ENCODE data around the gene ERCC6L2.

The ERCC6L2 gene

GRCh38 chr9:95862343-95862742 lies 13.1 kb upstream of the ERCC6L2 start:
- no peak for DNase-seq (ENCODE audit: low read depth)
- TF ChIP-seq, protein P1, sequence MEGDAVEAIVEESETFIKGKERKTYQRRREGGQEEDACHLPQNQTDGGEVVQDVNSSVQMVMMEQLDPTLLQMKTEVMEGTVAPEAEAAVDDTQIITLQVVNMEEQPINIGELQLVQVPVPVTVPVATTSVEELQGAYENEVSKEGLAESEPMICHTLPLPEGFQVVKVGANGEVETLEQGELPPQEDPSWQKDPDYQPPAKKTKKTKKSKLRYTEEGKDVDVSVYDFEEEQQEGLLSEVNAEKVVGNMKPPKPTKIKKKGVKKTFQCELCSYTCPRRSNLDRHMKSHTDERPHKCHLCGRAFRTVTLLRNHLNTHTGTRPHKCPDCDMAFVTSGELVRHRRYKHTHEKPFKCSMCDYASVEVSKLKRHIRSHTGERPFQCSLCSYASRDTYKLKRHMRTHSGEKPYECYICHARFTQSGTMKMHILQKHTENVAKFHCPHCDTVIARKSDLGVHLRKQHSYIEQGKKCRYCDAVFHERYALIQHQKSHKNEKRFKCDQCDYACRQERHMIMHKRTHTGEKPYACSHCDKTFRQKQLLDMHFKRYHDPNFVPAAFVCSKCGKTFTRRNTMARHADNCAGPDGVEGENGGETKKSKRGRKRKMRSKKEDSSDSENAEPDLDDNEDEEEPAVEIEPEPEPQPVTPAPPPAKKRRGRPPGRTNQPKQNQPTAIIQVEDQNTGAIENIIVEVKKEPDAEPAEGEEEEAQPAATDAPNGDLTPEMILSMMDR (conservative IDR thresholded peaks at IDR 0.05; ENCODE audit: low read depth, low read length) = no peak
- H3K4me3 ChIP-seq (ENCODE audit: low read depth, low read length) = no peak overlapping the region

GRCh38 chr9:95864852-95865580 lies 10.5 kb upstream of the ERCC6L2 start:
- TF ChIP-seq, protein P1 (conservative IDR thresholded peaks at IDR 0.05; ENCODE audit: low read depth, low read length) = no peak
- no peak overlapping the region for H3K4me3 ChIP-seq (ENCODE audit: low read depth, low read length)

GRCh38 chr9:95870352-95870751 lies 5.1 kb upstream of the ERCC6L2 start:
- DNase-seq (ENCODE audit: low read depth) = no peak
- no peak overlapping the region for H3K4me3 ChIP-seq (ENCODE audit: low read depth, low read length)
- TF ChIP-seq, protein P1 (conservative IDR thresholded peaks at IDR 0.05; ENCODE audit: low read depth, low read length) = no peak

More at GRCh38 chr9:95864852-95865580, 10.5 kb upstream of the ERCC6L2 start:
- no peak for DNase-seq (ENCODE audit: low read depth)

GRCh38 chr9:95870906-95871305 lies 4.6 kb upstream of the ERCC6L2 start:
- DNase-seq (ENCODE audit: low read depth) = no peak
- TF ChIP-seq, protein P1 (conservative IDR thresholded peaks at IDR 0.05; ENCODE audit: low read depth, low read length) = no peak
- no peak overlapping the region for H3K4me3 ChIP-seq (ENCODE audit: low read depth, low read length)

DNA sequence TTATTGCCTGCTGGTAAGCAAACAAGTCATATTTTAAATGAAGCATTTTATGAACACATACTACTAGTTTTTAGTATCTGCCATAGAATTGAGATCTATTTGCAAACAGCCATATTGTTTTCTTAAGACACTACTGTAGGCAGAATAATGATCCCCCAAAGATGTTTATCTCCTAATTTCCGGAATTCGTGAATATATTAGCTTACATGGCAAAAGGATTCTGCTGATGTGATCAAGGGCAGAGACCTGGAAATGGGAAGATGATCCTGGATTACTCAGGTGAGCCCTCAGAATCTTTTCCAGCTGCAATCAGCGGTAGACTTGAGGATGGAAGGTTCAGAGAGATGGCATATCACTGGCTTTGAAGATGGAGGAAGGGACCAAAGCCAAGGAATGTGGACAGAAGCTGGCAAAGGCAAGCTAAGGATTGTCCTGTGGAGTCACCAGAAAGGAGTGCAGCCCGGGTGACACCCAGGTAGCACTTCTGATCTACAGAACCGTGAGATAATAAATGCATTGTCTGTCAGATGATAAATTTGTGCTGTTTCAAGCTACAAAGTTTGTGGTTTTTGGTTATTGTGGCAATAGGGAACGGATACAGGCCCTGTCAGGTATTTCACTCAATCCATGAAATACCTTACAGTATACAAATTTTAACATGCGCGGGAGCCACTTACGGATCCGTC lies 1.0 kb upstream of the ERCC6L2 start:
- no peak for DNase-seq (ENCODE audit: low read depth)
- TF ChIP-seq, protein P1 (conservative IDR thresholded peaks at IDR 0.05; ENCODE audit: low read depth, low read length) = no peak
- no peak overlapping the region for H3K4me3 ChIP-seq (ENCODE audit: low read depth, low read length)

- DNase-seq (ENCODE audit: low read depth) = peak; percentile 50
- H3K4me3 ChIP-seq (ENCODE audit: low read depth, low read length) = no peak overlapping the region
- TF ChIP-seq, protein P1 (conservative IDR thresholded peaks at IDR 0.05; ENCODE audit: low read depth, low read length) = no peak
These were observed 544 bp upstream of the ERCC6L2 start for GRCh38 chr9:95874989-95875304.

GRCh38 chr9:95876138-95876444 lies 600 bp downstream of the ERCC6L2 start:
- TF ChIP-seq, protein P1 (conservative IDR thresholded peaks at IDR 0.05; ENCODE audit: low read depth, low read length) = no peak
- no peak for DNase-seq (ENCODE audit: low read depth)
- no peak overlapping the region for H3K4me3 ChIP-seq (ENCODE audit: low read depth, low read length)

All from choroid plexus epithelial cell (primary cell).